CD14-positive monocyte (primary cell): ENCODE data around the gene CRABP2. TPM values are rescaled to one million over a fixed set of nuclear protein-coding genes. Genes with fewer than 3 reads are reported as not detected.

Experiments
- DNase-seq, 3 donors: peaks; one replicate each; pipeline ENCODE4 v3.0.0-alpha.2; 2011 to 2022
- H2AFZ ChIP-seq: 2 replicates; pipeline ENCODE4 v1.6.0; 2012; ENCODE audit warnings: mild to moderate bottlenecking, low read depth, low read length, inconsistent platforms; ENCODE audit not compliant: insufficient read depth, poor library complexity, severe bottlenecking
- H3K27ac ChIP-seq, 2 donors: 1 replicate in 1 of 2; 2 replicates in 1 of 2; pipeline ENCODE4 v1.5.1; 2012 to 2013; ENCODE audit warnings: low read length in 2 of 2, control low read depth in 1 of 2, inconsistent platforms in 1 of 2, low read depth in 1 of 2, mild to moderate bottlenecking in 1 of 2
- H3K27me3 ChIP-seq, 2 donors: one replicate each; pipeline versions ENCODE4 v1.6.0 to v1.6.1; 2011 to 2013; ENCODE audit warnings: low read length in 2 of 2; ENCODE audit not compliant: control insufficient read depth in 2 of 2, insufficient read depth in 2 of 2
- H3K36me3 ChIP-seq, 2 donors: replicated peaks in 1 of 2; 1 replicate in 1 of 2; 2 replicates in 1 of 2; pipeline versions ENCODE4 v1.5.1 to v1.6.1; 2012 to 2013; ENCODE audit warnings: low read length in 2 of 2, control low read depth in 1 of 2, inconsistent platforms in 1 of 2, mild to moderate bottlenecking in 1 of 2; ENCODE audit not compliant: insufficient read depth in 2 of 2, control insufficient read depth in 1 of 2
- H3K4me1 ChIP-seq, 2 donors: 1 replicate in 1 of 2; 2 replicates in 1 of 2; pipeline versions ENCODE4 v1.5.1 to v1.6.1; 2012 to 2013; ENCODE audit warnings: low read length in 2 of 2, control low read depth in 1 of 2, inconsistent platforms in 1 of 2, mild to moderate bottlenecking in 1 of 2, moderate library complexity in 1 of 2; ENCODE audit not compliant: insufficient read depth in 2 of 2, control insufficient read depth in 1 of 2
- H3K4me2 ChIP-seq: replicated peaks from 2 replicates; pipeline ENCODE3; 2012; ENCODE audit warnings: low read length, moderate library complexity, mild to moderate bottlenecking; ENCODE audit not compliant: poor library complexity, severe bottlenecking; ENCODE audit errors: extremely low read depth
- H3K4me3 ChIP-seq, 3 experiments: fragments of 200-600 bp in 1 of 3; sonication (generic) in 1 of 3; replicated peaks in 1 of 3; 1 replicate in 2 of 3; 2 replicates in 1 of 3; pipeline ENCODE4 v1.5.1; 2011 to 2013; ENCODE audit warnings: low read length in 3 of 3, mild to moderate bottlenecking in 3 of 3, control low read depth in 2 of 3, low read depth in 2 of 3, inconsistent platforms in 1 of 3, moderate library complexity in 1 of 3
- H3K79me2 ChIP-seq: 2 replicates; pipeline ENCODE4 v1.6.0; 2012; ENCODE audit warnings: mild to moderate bottlenecking, control low read depth, inconsistent platforms, low read length, moderate library complexity; ENCODE audit not compliant: insufficient read depth
- H3K9ac ChIP-seq: 2 replicates; pipeline ENCODE4 v1.6.0; 2017; ENCODE audit warnings: low read length, mild to moderate bottlenecking; ENCODE audit not compliant: insufficient read depth, poor library complexity, severe bottlenecking
- H3K9me3 ChIP-seq, 2 donors: replicated peaks in 1 of 2; 1 replicate in 1 of 2; 2 replicates in 1 of 2; pipeline versions ENCODE4 v1.5.1 to v1.6.1; 2012 to 2013; ENCODE audit warnings: low read length in 2 of 2, control low read depth in 1 of 2; ENCODE audit not compliant: control insufficient read depth in 1 of 2, insufficient read depth in 1 of 2
- H4K20me1 ChIP-seq: 2 replicates; pipeline ENCODE4 v1.6.0; 2012; ENCODE audit warnings: mild to moderate bottlenecking, low read length, control low read depth, moderate library complexity; ENCODE audit not compliant: insufficient read depth
- H3K27ac Mint-ChIP-seq, 7 donors: one replicate each; pipeline ENCODE4 v1.8.0; 2020; ENCODE audit warnings: mild to moderate bottlenecking in 7 of 7, mixed read lengths in 7 of 7, moderate library complexity in 6 of 7, inconsistent platforms in 2 of 7
- H3K27me3 Mint-ChIP-seq, 3 donors: one replicate each; pipeline ENCODE4 v1.8.0; 2021 to 2022; ENCODE audit warnings: low read depth in 3 of 3, mild to moderate bottlenecking in 3 of 3, mixed read lengths in 3 of 3, moderate library complexity in 3 of 3, inconsistent platforms in 1 of 3
- H3K36me3 Mint-ChIP-seq, 2 donors: one replicate each; pipeline ENCODE4 v1.8.0; 2020; ENCODE audit warnings: mixed read lengths in 2 of 2, inconsistent platforms in 1 of 2, mild to moderate bottlenecking in 1 of 2
- H3K4me1 Mint-ChIP-seq: one replicate; pipeline ENCODE4 v1.8.0; 2020; ENCODE audit warnings: mild to moderate bottlenecking, mixed read lengths
- H3K4me3 Mint-ChIP-seq, 2 donors: one replicate each; pipeline ENCODE4 v1.8.0; 2020; ENCODE audit warnings: mild to moderate bottlenecking in 2 of 2, mixed read lengths in 2 of 2, moderate library complexity in 1 of 2
- H3K9me3 Mint-ChIP-seq, 7 donors: one replicate each; pipeline ENCODE4 v1.8.0; 2020 to 2022; ENCODE audit warnings: mixed read lengths in 7 of 7, mild to moderate bottlenecking in 6 of 7, moderate library complexity in 6 of 7, inconsistent platforms in 2 of 7
- WGBS: methylation state at CpG from one replicate; pipeline ENCODE4 v1.1.5; 2013; ENCODE audit warnings: missing lambda C conversion rate; ENCODE audit not compliant: insufficient coverage; 5-methylcytosine and 5-hydroxymethylcytosine counted together
- intact Hi-C, 2 donors: fragments of 100-400 bp; cut with micrococcal nuclease; formaldehyde crosslinking; loops; one replicate each; pipeline versions ENCODE4 v1.15.0 to v1.15.1; 2023
- polyA plus RNA-seq, 3 donors: library from polyadenylated mRNA; depleted of rRNA in 1 of 3; unstranded in 2 of 3; stranded (reverse) in 1 of 3; fragments of 300-500 nt in 2 of 3; fragments of >200 nt in 1 of 3; fragmentation: Illumina TruSeq in 2 of 3; gene quantifications; 1 replicate in 2 of 3; 2 replicates in 1 of 3; pipeline ENCODE4 v1.2.3, GENCODE V29; 2012 to 2021
- TF ChIP-seq, protein P1 (sequence below): fragments of 200-600 bp; IDR thresholded peaks from one replicate; pipeline ENCODE4 v1.8.0; 2022; ENCODE audit warnings: antibody characterized with exemption, mild to moderate bottlenecking

CRABP2 gene
- polyA plus RNA-seq, 3 donors: 0.23 to 1.8 TPM; not detected in 1

GRCh38 chr1:156670359-156670758 is 35.0 kb downstream of the CRABP2 start:
- peaks cover 3 to 11% of the 10 kb centered on the region in 2 donors for H3K4me1 ChIP-seq
- H4K20me1 ChIP-seq: no peaks in the 10 kb centered on the region
- no peak overlapping the region for H3K27ac ChIP-seq
- TF ChIP-seq, protein P1, sequence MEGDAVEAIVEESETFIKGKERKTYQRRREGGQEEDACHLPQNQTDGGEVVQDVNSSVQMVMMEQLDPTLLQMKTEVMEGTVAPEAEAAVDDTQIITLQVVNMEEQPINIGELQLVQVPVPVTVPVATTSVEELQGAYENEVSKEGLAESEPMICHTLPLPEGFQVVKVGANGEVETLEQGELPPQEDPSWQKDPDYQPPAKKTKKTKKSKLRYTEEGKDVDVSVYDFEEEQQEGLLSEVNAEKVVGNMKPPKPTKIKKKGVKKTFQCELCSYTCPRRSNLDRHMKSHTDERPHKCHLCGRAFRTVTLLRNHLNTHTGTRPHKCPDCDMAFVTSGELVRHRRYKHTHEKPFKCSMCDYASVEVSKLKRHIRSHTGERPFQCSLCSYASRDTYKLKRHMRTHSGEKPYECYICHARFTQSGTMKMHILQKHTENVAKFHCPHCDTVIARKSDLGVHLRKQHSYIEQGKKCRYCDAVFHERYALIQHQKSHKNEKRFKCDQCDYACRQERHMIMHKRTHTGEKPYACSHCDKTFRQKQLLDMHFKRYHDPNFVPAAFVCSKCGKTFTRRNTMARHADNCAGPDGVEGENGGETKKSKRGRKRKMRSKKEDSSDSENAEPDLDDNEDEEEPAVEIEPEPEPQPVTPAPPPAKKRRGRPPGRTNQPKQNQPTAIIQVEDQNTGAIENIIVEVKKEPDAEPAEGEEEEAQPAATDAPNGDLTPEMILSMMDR: no peak
- H3K9me3 ChIP-seq: no peaks in the 10 kb centered on the region
- H2AFZ ChIP-seq: no peak overlapping the region
- peaks cover 2 to 39% of the 10 kb centered on the region in 2 donors for H3K27me3 ChIP-seq
- no peak overlapping the region for H3K4me3 Mint-ChIP-seq
- no peaks in the 10 kb centered on the region for H3K36me3 ChIP-seq
- H3K36me3 Mint-ChIP-seq: no peaks in the 10 kb centered on the region
- H3K79me2 ChIP-seq: no peaks in the 10 kb centered on the region
- H3K4me3 ChIP-seq: no peak overlapping the region
- intact Hi-C loops: loop anchor here in 1 of 2 donors (10.0 kb wide), 1 partner anchor 46 kb away; no protein-coding TSS in a partner anchor
- no peak overlapping the region for H3K27ac Mint-ChIP-seq
- H3K4me1 Mint-ChIP-seq: peaks cover 6% of the 10 kb centered on the region
- DNase-seq: no peak
- H3K27me3 Mint-ChIP-seq: peaks cover 37 to 65% (median 42%) of the 10 kb centered on the region in 3 donors
- peaks cover 0 to 4% (median 0%) of the 10 kb centered on the region in 7 donors for H3K9me3 Mint-ChIP-seq
- H3K4me2 ChIP-seq: no peak overlapping the region
- H3K9ac ChIP-seq: no peak overlapping the region
- 88% methylated on average over 4 of the region's 6 CpGs for WGBS

GRCh38 chr1:156669794-156670193 is 35.6 kb downstream of the CRABP2 start:
- peaks cover 9 to 17% of the 10 kb centered on the region in 2 donors for H3K4me1 ChIP-seq
- no peak overlapping the region for H3K9ac ChIP-seq
- H3K4me1 Mint-ChIP-seq: peaks cover 10% of the 10 kb centered on the region
- no peaks in the 10 kb centered on the region for H3K9me3 ChIP-seq
- H4K20me1 ChIP-seq: no peaks in the 10 kb centered on the region
- H3K4me3 ChIP-seq: no peak overlapping the region
- H3K36me3 Mint-ChIP-seq: no peaks in the 10 kb centered on the region
- H3K27me3 ChIP-seq: peaks cover 0 to 34% of the 10 kb centered on the region in 2 donors
- peaks cover 0 to 4% (median 0%) of the 10 kb centered on the region in 7 donors for H3K9me3 Mint-ChIP-seq
- no peak overlapping the region for H3K4me2 ChIP-seq
- H3K27ac Mint-ChIP-seq: no peak overlapping the region
- peaks cover 34 to 64% (median 40%) of the 10 kb centered on the region in 3 donors for H3K27me3 Mint-ChIP-seq
- intact Hi-C loops: loop anchor here in 1 of 2 donors (10.0 kb wide), 1 partner anchor 45 kb away; no protein-coding TSS in a partner anchor
- no peaks in the 10 kb centered on the region for H3K36me3 ChIP-seq
- no peak overlapping the region for H3K4me3 Mint-ChIP-seq
- DNase-seq: no peak
- H2AFZ ChIP-seq: no peak overlapping the region
- H3K27ac ChIP-seq: no peak overlapping the region
- TF ChIP-seq, protein P1: no peak
- H3K79me2 ChIP-seq: no peaks in the 10 kb centered on the region
- 78% methylated on average over 3 of the region's 5 CpGs for WGBS
